ENCODE results near the gene OSBPL10. TPM values are rescaled to one million over a fixed set of nuclear protein-coding genes. Genes with fewer than 3 reads are reported as not detected.

Gene OSBPL10
- total and polyA plus RNA-seq, 2 donors (not counting 1 experiment from before 2014, with no cell fraction given) = 7.1 to 7.5 TPM

DNA sequence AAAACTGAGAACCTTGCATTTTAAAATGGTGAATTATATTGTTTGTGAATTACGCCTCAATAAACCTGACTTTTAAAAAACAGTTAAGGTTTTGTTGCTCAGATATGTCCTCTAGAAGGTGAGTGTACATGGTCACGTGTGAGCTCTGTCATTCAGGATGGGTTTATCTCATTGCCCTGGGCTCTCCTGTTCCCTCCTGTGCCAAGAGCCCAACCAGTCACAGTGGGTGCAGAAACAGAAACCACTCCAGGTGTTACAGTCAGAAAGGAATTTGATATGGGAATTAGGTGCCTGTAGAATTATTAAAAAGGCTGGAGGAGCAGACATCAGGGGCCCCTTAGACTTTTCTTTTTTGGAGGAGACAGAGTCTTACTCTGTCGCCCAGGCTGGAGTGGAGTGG lies 252.0 kb downstream of the OSBPL10 start:
- no peak overlapping the region for H3K4me3 ChIP-seq (replicated peaks in 1 of 4; ENCODE audit: control extremely low read depth in 1 of 4, insufficient read depth in 1 of 4, low read depth in 3 of 4, low read length in 4 of 4)
- no peak overlapping the region for H3K27ac ChIP-seq (ENCODE audit: insufficient read depth, low read length)
- no peak overlapping the region for H2AFZ ChIP-seq (ENCODE audit: low read length)
- no peaks in the 10 kb centered on the region for H3K36me3 ChIP-seq (ENCODE audit: control insufficient read depth, insufficient read depth, low read length)
- H3K4me2 ChIP-seq (ENCODE audit: extremely low read depth, insufficient read depth, low read length) = no peak overlapping the region
- H3K9ac ChIP-seq (ENCODE audit: insufficient read depth, low read length) = no peak overlapping the region
- H3K27me3 ChIP-seq (ENCODE audit: control insufficient read depth, insufficient read depth, low read length) = no peaks in the 10 kb centered on the region
- no peak for DNase-seq (ENCODE audit: low read depth in 2 of 2)
- no peaks in the 10 kb centered on the region for H3K4me1 ChIP-seq (ENCODE audit: control insufficient read depth, extremely low read depth, insufficient read depth, low read length)
- no peaks in the 10 kb centered on the region for H3K9me3 ChIP-seq (ENCODE audit: control insufficient read depth, insufficient read depth, low read depth, low read length)
- H3K79me2 ChIP-seq (ENCODE audit: control insufficient read depth, insufficient read depth, low read length) = no peaks in the 10 kb centered on the region
- no peaks in the 10 kb centered on the region for H4K20me1 ChIP-seq (ENCODE audit: control insufficient read depth, extremely low read depth, insufficient read depth, low read length)
- TF ChIP-seq EZH2 (IDR thresholded peaks at IDR 0.05; ENCODE audit: low read length, missing control alignments) = no peak
- no peak for TF ChIP-seq CTCF (conservative IDR thresholded peaks at IDR 0.05 in 1 of 2, IDR thresholded peaks at IDR 0.05 in 1 of 2; ENCODE audit: low read depth in 1 of 2, low read length in 2 of 2)

GRCh38 chr3:31728403-31728802 lies 252.7 kb downstream of the OSBPL10 start:
- no peak overlapping the region for H2AFZ ChIP-seq (ENCODE audit: low read length)
- no peak overlapping the region for H3K4me3 ChIP-seq (replicated peaks in 1 of 4; ENCODE audit: control extremely low read depth in 1 of 4, insufficient read depth in 1 of 4, low read depth in 3 of 4, low read length in 4 of 4)
- H3K9me3 ChIP-seq (ENCODE audit: control insufficient read depth, insufficient read depth, low read depth, low read length) = no peaks in the 10 kb centered on the region
- H3K36me3 ChIP-seq (ENCODE audit: control insufficient read depth, insufficient read depth, low read length) = no peaks in the 10 kb centered on the region
- no peaks in the 10 kb centered on the region for H4K20me1 ChIP-seq (ENCODE audit: control insufficient read depth, extremely low read depth, insufficient read depth, low read length)
- no peak for DNase-seq (ENCODE audit: low read depth in 2 of 2)
- no peak overlapping the region for H3K9ac ChIP-seq (ENCODE audit: insufficient read depth, low read length)
- H3K79me2 ChIP-seq (ENCODE audit: control insufficient read depth, insufficient read depth, low read length) = no peaks in the 10 kb centered on the region
- no peaks in the 10 kb centered on the region for H3K4me1 ChIP-seq (ENCODE audit: control insufficient read depth, extremely low read depth, insufficient read depth, low read length)
- TF ChIP-seq CTCF (conservative IDR thresholded peaks at IDR 0.05 in 1 of 2, IDR thresholded peaks at IDR 0.05 in 1 of 2; ENCODE audit: low read depth in 1 of 2, low read length in 2 of 2) = no peak
- no peak for TF ChIP-seq EZH2 (IDR thresholded peaks at IDR 0.05; ENCODE audit: low read length, missing control alignments)
- H3K27me3 ChIP-seq (ENCODE audit: control insufficient read depth, insufficient read depth, low read length) = no peaks in the 10 kb centered on the region
- no peak overlapping the region for H3K27ac ChIP-seq (ENCODE audit: insufficient read depth, low read length)
- H3K4me2 ChIP-seq (ENCODE audit: extremely low read depth, insufficient read depth, low read length) = no peak overlapping the region

- Histone ChIP-seq H3K79me2 (ENCODE audit: control insufficient read depth, insufficient read depth, low read length) (no peaks in the 10 kb centered on the region), H3K36me3 (ENCODE audit: control insufficient read depth, insufficient read depth, low read length) (no peaks in the 10 kb centered on the region), H3K4me3 (replicated peaks in 1 of 4; ENCODE audit: control extremely low read depth in 1 of 4, insufficient read depth in 1 of 4, low read depth in 3 of 4, low read length in 4 of 4) (no peak overlapping the region), H3K4me2 (ENCODE audit: extremely low read depth, insufficient read depth, low read length) (no peak overlapping the region), H4K20me1 (ENCODE audit: control insufficient read depth, extremely low read depth, insufficient read depth, low read length) (no peaks in the 10 kb centered on the region), H3K9me3 (ENCODE audit: control insufficient read depth, insufficient read depth, low read depth, low read length) (no peaks in the 10 kb centered on the region), H2AFZ (ENCODE audit: low read length) (no peak overlapping the region), H3K27me3 (ENCODE audit: control insufficient read depth, insufficient read depth, low read length) (no peaks in the 10 kb centered on the region), H3K4me1 (ENCODE audit: control insufficient read depth, extremely low read depth, insufficient read depth, low read length) (no peaks in the 10 kb centered on the region), H3K9ac (ENCODE audit: insufficient read depth, low read length) (no peak overlapping the region), H3K27ac (ENCODE audit: insufficient read depth, low read length) (no peak overlapping the region)
- DNase-seq (ENCODE audit: low read depth in 2 of 2) = no peak
- TF ChIP-seq CTCF (conservative IDR thresholded peaks at IDR 0.05 in 1 of 2, IDR thresholded peaks at IDR 0.05 in 1 of 2; ENCODE audit: low read depth in 1 of 2, low read length in 2 of 2) (no peak), EZH2 (IDR thresholded peaks at IDR 0.05; ENCODE audit: low read length, missing control alignments) (no peak)
These were observed 255.1 kb downstream of the OSBPL10 start for GRCh38 chr3:31725976-31726375.

Data from fibroblast of lung (primary cell).